Common myeloid progenitor, CD34-positive (primary cell): ENCODE results near the gene NEU2.

Experiments
- CTCF ChIA-PET: fragments of 350-600 bp; sonication (Branson Sonifier 250); formaldehyde crosslinking; loops from one replicate; lab custom pipeline; 2021; ENCODE audit warnings: antibody characterized with exemption; lab: Charles Lee
- POLR2A ChIA-PET: fragments of 350-600 bp; sonication (Branson Sonifier 250); formaldehyde crosslinking; loops from one replicate; lab custom pipeline; 2021; ENCODE audit warnings: antibody characterized with exemption; lab: Charles Lee
- DNase-seq, 3 donors: peaks; one replicate each; pipeline versions ENCODE4 v3.0.0 to v3.0.0-alpha.2; 2013
- H3K27ac ChIP-seq, 2 experiments: 1 replicate in 1 of 2; 2 replicates in 1 of 2; pipeline ENCODE4 v1.7.0; 2013; ENCODE audit warnings: inconsistent platforms in 2 of 2, low read length in 2 of 2, mild to moderate bottlenecking in 2 of 2, low read depth in 1 of 2, moderate library complexity in 1 of 2; ENCODE audit not compliant: severe bottlenecking in 2 of 2, insufficient read depth in 1 of 2, poor library complexity in 1 of 2
- H3K27me3 ChIP-seq, 5 experiments: replicated peaks in 2 of 5; 1 replicate in 3 of 5; 2 replicates in 2 of 5; pipeline versions ENCODE4 v1.6.1 to v1.7.0; 2013; ENCODE audit warnings: low read length in 4 of 5, mild to moderate bottlenecking in 2 of 5, moderate library complexity in 2 of 5, inconsistent platforms in 1 of 5; ENCODE audit not compliant: insufficient read depth in 5 of 5, control insufficient read depth in 4 of 5
- H3K36me3 ChIP-seq, 4 experiments: 1 replicate in 2 of 4; 2 replicates in 2 of 4; pipeline versions ENCODE4 v1.6.1 to v1.7.0; 2013; ENCODE audit warnings: low read length in 3 of 4, control low read depth in 1 of 4, mild to moderate bottlenecking in 1 of 4; ENCODE audit not compliant: control insufficient read depth in 4 of 4, insufficient read depth in 4 of 4
- H3K4me1 ChIP-seq, 4 experiments: 1 replicate in 3 of 4; 2 replicates in 1 of 4; pipeline versions ENCODE4 v1.6.1 to v1.7.1; 2013; ENCODE audit warnings: low read length in 3 of 4, mild to moderate bottlenecking in 3 of 4, control low read depth in 1 of 4, inconsistent platforms in 1 of 4, moderate library complexity in 1 of 4; ENCODE audit not compliant: control insufficient read depth in 4 of 4, insufficient read depth in 4 of 4; ENCODE audit errors: control extremely low read depth in 1 of 4
- H3K4me3 ChIP-seq, 7 experiments: 1 replicate in 4 of 7; 2 replicates in 3 of 7; pipeline versions ENCODE4 v1.5.1 to v1.7.0; 2013; ENCODE audit warnings: mild to moderate bottlenecking in 7 of 7, low read length in 6 of 7, moderate library complexity in 6 of 7, inconsistent platforms in 2 of 7, low read depth in 2 of 7, control low read depth in 1 of 7; ENCODE audit not compliant: insufficient read depth in 4 of 7, control insufficient read depth in 1 of 7; ENCODE audit errors: extremely low read depth in 1 of 7
- H3K9me3 ChIP-seq, 5 experiments: 1 replicate in 4 of 5; 2 replicates in 1 of 5; pipeline versions ENCODE4 v1.6.1 to v1.7.1; 2013; ENCODE audit warnings: low read length in 4 of 5, mild to moderate bottlenecking in 2 of 5, inconsistent platforms in 1 of 5, low read depth in 1 of 5, moderate library complexity in 1 of 5; ENCODE audit not compliant: control insufficient read depth in 4 of 5, insufficient read depth in 2 of 5; ENCODE audit errors: control extremely low read depth in 1 of 5
- WGBS: methylation state at CpG from one replicate; pipeline ENCODE4 v1.1.5; 2013; ENCODE audit not compliant: insufficient coverage; 5-methylcytosine and 5-hydroxymethylcytosine counted together

Gene NEU2

GRCh38 chr2:233003658-233004555, 28.6 kb upstream of the NEU2 start:
- CTCF ChIA-PET, result no interaction called here
- H3K4me1 ChIP-seq, result no peaks in the 10 kb centered on the region
- peaks cover 0 to 3% (median 0%) of the 10 kb centered on the region in 5 experiments for H3K27me3 ChIP-seq
- 94% methylated on average over 7 of the region's 9 CpGs for WGBS
- H3K9me3 ChIP-seq, result no peaks in the 10 kb centered on the region
- no peak for DNase-seq
- H3K36me3 ChIP-seq, result no peaks in the 10 kb centered on the region
- H3K4me3 ChIP-seq, result no peak overlapping the region
- no peak overlapping the region for H3K27ac ChIP-seq
- POLR2A ChIA-PET, result no interaction called here

- DNase-seq, result no peak
- ChIA-PET POLR2A (no interaction called here), CTCF (no interaction called here)
- WGBS, result 98% methylated on average over 4 of the region's 6 CpGs
- H3K36me3 ChIP-seq, result no peaks in the 10 kb centered on the region
- no peak overlapping the region for H3K27ac ChIP-seq
- peaks cover 0 to 3% (median 0%) of the 10 kb centered on the region in 5 experiments for H3K27me3 ChIP-seq
- no peak overlapping the region for H3K4me3 ChIP-seq
- H3K9me3 ChIP-seq, result no peaks in the 10 kb centered on the region
- no peaks in the 10 kb centered on the region for H3K4me1 ChIP-seq
Observed at GRCh38 chr2:233005096-233005495, 27.4 kb upstream of the NEU2 start.

DNA sequence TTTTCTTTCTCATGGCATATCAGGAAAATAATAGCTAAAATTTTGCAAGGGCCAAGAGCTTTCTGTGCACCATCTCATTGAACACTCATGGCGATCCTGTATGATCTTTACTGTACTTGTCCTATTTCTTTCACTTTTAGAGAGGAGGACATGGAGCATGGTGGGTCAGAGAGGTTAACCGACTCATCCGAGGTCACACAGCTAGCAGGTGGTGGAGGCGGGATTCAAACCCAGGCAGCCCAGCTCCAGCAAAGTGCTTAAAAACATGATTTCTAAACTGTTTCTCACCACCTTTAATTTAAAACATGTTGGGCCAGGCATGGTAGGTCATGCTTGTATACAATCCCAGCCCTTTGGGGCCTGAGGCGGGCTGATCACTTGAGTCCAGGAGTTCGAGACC, 25.8 kb upstream of the NEU2 start:
- Histone ChIP-seq H3K4me3 (no peak overlapping the region), H3K4me1 (peaks cover 0 to 2% (median 1%) of the 10 kb centered on the region in 4 experiments), H3K9me3 (no peaks in the 10 kb centered on the region), H3K27ac (no peak overlapping the region), H3K27me3 (peaks cover 0 to 3% (median 0%) of the 10 kb centered on the region in 5 experiments), H3K36me3 (no peaks in the 10 kb centered on the region)
- DNase-seq, result no peak
- ChIA-PET POLR2A (no interaction called here), CTCF (interaction anchor here (1.0 kb wide), 1 partner anchor 48 kb away, joined by 3 read pairs; no protein-coding TSS in a partner anchor)
- WGBS, result 100% methylated on average over 4 of the region's 6 CpGs

DNA sequence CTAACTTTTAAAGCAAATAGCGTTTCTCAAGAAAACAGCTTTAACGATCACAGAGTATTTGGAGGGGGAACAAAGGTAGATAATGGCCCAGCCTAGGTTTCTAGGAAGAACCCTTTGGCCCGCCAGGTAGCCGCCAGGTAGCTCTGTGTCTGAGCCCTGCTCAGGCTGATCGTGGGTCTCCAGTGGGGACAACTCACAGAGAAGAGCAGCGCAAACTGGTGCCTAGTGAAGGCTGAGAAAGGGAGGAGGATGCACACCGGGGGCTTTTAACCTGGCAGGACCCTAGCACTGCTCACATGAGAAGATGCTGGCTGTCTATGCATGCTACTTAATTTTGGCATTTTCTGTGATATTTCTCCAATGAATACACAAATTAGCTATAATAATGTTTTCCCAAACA, 25.2 kb upstream of the NEU2 start:
- Histone ChIP-seq H3K27me3 (peaks cover 0 to 3% (median 0%) of the 10 kb centered on the region in 5 experiments), H3K4me1 (peaks cover 0 to 9% (median 7%) of the 10 kb centered on the region in 4 experiments), H3K27ac (no peak overlapping the region), H3K36me3 (no peaks in the 10 kb centered on the region), H3K4me3 (no peak overlapping the region), H3K9me3 (no peaks in the 10 kb centered on the region)
- no peak for DNase-seq
- 92% methylated on average over 6 of the region's 7 CpGs for WGBS
- ChIA-PET POLR2A (no interaction called here), CTCF (no interaction called here)

DNA sequence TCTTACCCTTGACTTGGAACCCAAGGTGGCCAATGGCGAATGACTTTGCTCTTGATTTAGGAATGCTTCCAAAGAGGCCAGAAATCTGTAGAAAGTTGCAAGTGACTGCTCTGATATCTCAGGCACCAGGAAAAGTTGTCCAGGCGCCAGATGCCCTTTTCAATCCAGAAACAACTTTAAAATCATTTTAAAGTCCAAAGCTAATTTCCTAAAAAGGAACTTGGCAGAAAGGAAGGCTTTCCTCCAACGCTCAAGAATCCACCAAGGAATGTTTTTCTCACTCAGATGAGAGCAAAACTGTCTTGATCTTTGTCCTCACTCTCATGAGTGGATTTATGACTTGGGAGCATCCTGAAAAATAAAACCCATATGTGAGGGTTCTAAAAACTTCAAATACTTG, 24.7 kb upstream of the NEU2 start:
- CTCF ChIA-PET, result no interaction called here
- no peak overlapping the region for H3K4me3 ChIP-seq
- no peaks in the 10 kb centered on the region for H3K36me3 ChIP-seq
- H3K27ac ChIP-seq, result no peak overlapping the region
- WGBS, result 85% methylated on average over 3 of the region's 3 CpGs
- H3K4me1 ChIP-seq, result peaks cover 0 to 13% (median 11%) of the 10 kb centered on the region in 4 experiments
- DNase-seq, result no peak
- H3K9me3 ChIP-seq, result no peaks in the 10 kb centered on the region
- peaks cover 0 to 3% (median 0%) of the 10 kb centered on the region in 5 experiments for H3K27me3 ChIP-seq
- POLR2A ChIA-PET, result no interaction called here

DNA sequence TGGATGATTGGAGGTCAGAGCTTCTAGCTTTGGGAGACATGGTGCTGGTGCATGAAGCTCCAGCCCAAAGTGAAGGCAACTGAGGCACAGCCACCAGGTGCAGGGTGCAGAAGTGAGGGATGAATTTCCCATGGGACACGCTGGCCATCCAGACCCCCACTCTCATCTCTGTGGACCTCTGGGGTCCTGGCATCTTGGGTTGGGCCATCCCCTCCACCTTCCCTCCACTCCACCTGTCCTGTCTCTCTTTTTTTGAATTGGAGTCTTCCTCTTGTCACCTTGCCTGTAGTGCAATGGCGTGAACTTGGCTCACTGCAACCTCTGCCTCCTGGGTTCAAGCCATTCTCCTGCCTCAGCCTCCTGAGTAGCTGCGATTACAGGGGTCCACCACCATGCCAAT, 22.8 kb upstream of the NEU2 start:
- Histone ChIP-seq H3K4me3 (no peak overlapping the region), H3K27ac (no peak overlapping the region), H3K9me3 (no peaks in the 10 kb centered on the region), H3K36me3 (no peaks in the 10 kb centered on the region), H3K4me1 (peaks cover 0 to 13% (median 11%) of the 10 kb centered on the region in 4 experiments), H3K27me3 (no peaks in the 10 kb centered on the region)
- DNase-seq, result no peak
- ChIA-PET CTCF (interaction anchor here (0.6 kb wide), 1 partner anchor 193 kb away, joined by 3 read pairs; no protein-coding TSS in a partner anchor), POLR2A (interaction anchor here (0.6 kb wide), 1 partner anchor 483 kb away, joined by 3 read pairs; no protein-coding TSS in a partner anchor)
- WGBS, result 100% methylated on average over 2 of the region's 3 CpGs
